ENCODE measurements around the gene HSD11B1L. TPM values are rescaled to one million over a fixed set of nuclear protein-coding genes. Genes with fewer than 3 reads are reported as not detected.

The HSD11B1L gene
- total RNA-seq, 1 donor from 2014 or later, result 8.4 TPM

DNA sequence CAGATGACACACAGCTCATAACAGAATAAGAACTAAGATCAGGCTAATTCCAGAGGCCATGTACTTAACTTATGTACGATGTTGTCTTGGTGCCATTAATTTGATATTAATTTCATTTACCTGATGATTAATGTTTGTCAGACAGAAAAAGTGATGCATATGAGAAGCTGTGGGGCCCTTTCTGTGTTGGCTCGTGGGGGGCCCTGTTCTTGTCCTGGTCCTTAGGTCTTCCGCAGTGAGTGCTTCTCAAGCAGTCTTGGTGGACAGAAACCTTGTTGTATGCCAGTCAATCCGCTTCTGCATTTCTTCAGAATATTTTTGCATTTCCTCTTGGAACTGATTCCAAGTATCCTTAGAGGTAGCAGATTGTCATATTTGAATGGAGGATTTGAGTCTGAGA, 37.8 kb upstream of the HSD11B1L start:
- Mint-ChIP-seq H3K27ac (ENCODE audit: unreplicated experiment) (no peak overlapping the region), H3K4me3 (ENCODE audit: unreplicated experiment) (no peak overlapping the region), H3K4me1 (ENCODE audit: low read depth, unreplicated experiment) (peaks cover 18% of the 10 kb centered on the region), H3K9me3 (ENCODE audit: unreplicated experiment) (no peaks in the 10 kb centered on the region), H3K36me3 (ENCODE audit: low read depth, unreplicated experiment) (peaks cover 22% of the 10 kb centered on the region), H3K27me3 (ENCODE audit: low read depth, unreplicated experiment) (no peaks in the 10 kb centered on the region)
- no peak for FAIRE-seq
- Histone ChIP-seq H3K4me3 (ENCODE audit: insufficient read depth, low read depth, low read length) (no peak overlapping the region), H3K4me1 (ENCODE audit: insufficient read depth, low read length) (peaks cover 6% of the 10 kb centered on the region), H3K36me3 (ENCODE audit: insufficient read depth, low read length) (peaks cover 39% of the 10 kb centered on the region), H2AFZ (ENCODE audit: low read depth, low read length) (no peak overlapping the region), H3K79me2 (ENCODE audit: insufficient read depth, low read length) (peaks cover 96% of the 10 kb centered on the region), H3K27ac (ENCODE audit: low read depth, low read length) (no peak overlapping the region), H3K27me3 (ENCODE audit: insufficient read depth, low read length) (no peaks in the 10 kb centered on the region), H3K4me2 (ENCODE audit: low read length) (no peak overlapping the region), H4K20me1 (ENCODE audit: insufficient read depth, low read length) (peaks cover 94% of the 10 kb centered on the region), H3K9ac (ENCODE audit: low read length) (no peak overlapping the region), H3K9me3 (ENCODE audit: insufficient read depth, low read depth, low read length) (no peaks in the 10 kb centered on the region)
- no peak for DNase-seq (ENCODE audit: low read depth)
- TF ChIP-seq, protein P1, sequence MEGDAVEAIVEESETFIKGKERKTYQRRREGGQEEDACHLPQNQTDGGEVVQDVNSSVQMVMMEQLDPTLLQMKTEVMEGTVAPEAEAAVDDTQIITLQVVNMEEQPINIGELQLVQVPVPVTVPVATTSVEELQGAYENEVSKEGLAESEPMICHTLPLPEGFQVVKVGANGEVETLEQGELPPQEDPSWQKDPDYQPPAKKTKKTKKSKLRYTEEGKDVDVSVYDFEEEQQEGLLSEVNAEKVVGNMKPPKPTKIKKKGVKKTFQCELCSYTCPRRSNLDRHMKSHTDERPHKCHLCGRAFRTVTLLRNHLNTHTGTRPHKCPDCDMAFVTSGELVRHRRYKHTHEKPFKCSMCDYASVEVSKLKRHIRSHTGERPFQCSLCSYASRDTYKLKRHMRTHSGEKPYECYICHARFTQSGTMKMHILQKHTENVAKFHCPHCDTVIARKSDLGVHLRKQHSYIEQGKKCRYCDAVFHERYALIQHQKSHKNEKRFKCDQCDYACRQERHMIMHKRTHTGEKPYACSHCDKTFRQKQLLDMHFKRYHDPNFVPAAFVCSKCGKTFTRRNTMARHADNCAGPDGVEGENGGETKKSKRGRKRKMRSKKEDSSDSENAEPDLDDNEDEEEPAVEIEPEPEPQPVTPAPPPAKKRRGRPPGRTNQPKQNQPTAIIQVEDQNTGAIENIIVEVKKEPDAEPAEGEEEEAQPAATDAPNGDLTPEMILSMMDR (IDR thresholded peaks at IDR 0.05; ENCODE audit: insufficient read depth, low read depth, low read length), result no peak
- no peak for TF ChIP-seq EZH2 (IDR thresholded peaks at IDR 0.05; ENCODE audit: insufficient read depth, low read length)

DNA sequence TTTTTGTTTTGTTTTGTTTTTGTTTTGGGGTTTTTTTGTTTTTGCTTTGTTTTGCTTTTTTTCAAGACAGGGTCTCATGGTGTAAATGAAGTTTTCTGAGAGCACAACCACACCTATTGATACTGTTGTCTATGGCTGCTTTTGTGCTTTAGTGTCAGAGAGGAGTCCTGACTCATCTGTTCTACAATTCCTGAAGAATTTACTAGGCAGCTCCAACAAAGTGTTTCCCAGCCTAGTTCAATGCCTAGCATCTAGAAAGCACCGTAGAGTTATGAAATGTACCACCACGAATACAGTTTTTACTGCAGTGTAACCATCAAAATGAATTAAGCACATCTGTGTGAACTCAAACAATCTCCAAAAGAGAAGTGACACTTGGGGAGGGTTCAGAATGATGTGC, 36.8 kb upstream of the HSD11B1L start:
- Histone ChIP-seq H3K79me2 (ENCODE audit: insufficient read depth, low read length) (peaks cover 87% of the 10 kb centered on the region), H3K36me3 (ENCODE audit: insufficient read depth, low read length) (peaks cover 45% of the 10 kb centered on the region), H3K27me3 (ENCODE audit: insufficient read depth, low read length) (no peaks in the 10 kb centered on the region), H3K4me3 (ENCODE audit: insufficient read depth, low read depth, low read length) (no peak overlapping the region), H3K4me1 (ENCODE audit: insufficient read depth, low read length) (peaks cover 6% of the 10 kb centered on the region), H3K9ac (ENCODE audit: low read length) (no peak overlapping the region), H4K20me1 (ENCODE audit: insufficient read depth, low read length) (peaks cover 85% of the 10 kb centered on the region), H2AFZ (ENCODE audit: low read depth, low read length) (no peak overlapping the region), H3K9me3 (ENCODE audit: insufficient read depth, low read depth, low read length) (no peaks in the 10 kb centered on the region), H3K4me2 (ENCODE audit: low read length) (no peak overlapping the region), H3K27ac (ENCODE audit: low read depth, low read length) (no peak overlapping the region)
- H3K27ac Mint-ChIP-seq (ENCODE audit: unreplicated experiment), result peak overlapping the region; percentile 68
- no peaks in the 10 kb centered on the region for H3K27me3 Mint-ChIP-seq (ENCODE audit: low read depth, unreplicated experiment)
- H3K4me1 Mint-ChIP-seq (ENCODE audit: low read depth, unreplicated experiment), result peaks cover 18% of the 10 kb centered on the region
- H3K9me3 Mint-ChIP-seq (ENCODE audit: unreplicated experiment), result no peaks in the 10 kb centered on the region
- FAIRE-seq, result no peak
- peaks cover 22% of the 10 kb centered on the region for H3K36me3 Mint-ChIP-seq (ENCODE audit: low read depth, unreplicated experiment)
- TF ChIP-seq EZH2 (IDR thresholded peaks at IDR 0.05; ENCODE audit: insufficient read depth, low read length), result no peak
- TF ChIP-seq, protein P1 (IDR thresholded peaks at IDR 0.05; ENCODE audit: insufficient read depth, low read depth, low read length), result no peak
- H3K4me3 Mint-ChIP-seq (ENCODE audit: unreplicated experiment), result no peak overlapping the region
- no peak for DNase-seq (ENCODE audit: low read depth)

DNA sequence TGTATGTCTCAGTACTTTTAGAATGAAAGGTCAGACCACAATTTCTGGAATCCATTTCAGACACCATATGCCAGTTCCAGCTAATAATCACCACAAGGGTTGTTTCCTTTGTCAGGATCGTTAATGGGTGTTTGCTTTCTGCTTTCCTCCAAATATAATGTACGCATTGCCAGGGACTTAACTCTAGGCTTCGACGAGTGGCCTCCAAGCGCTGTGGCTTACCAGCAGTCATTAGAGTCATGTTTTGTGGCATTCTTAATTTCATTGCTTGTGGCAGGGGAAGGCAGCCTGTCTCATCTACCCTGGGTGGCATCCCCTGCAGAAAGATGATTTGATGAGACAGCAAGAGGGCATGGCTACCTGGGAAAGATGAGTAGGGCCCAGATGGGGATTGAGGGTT, 35.4 kb upstream of the HSD11B1L start:
- no peak overlapping the region for H3K9ac ChIP-seq (ENCODE audit: low read length)
- no peaks in the 10 kb centered on the region for H3K9me3 Mint-ChIP-seq (ENCODE audit: unreplicated experiment)
- H3K27ac ChIP-seq (ENCODE audit: low read depth, low read length), result no peak overlapping the region
- DNase-seq (ENCODE audit: low read depth) (no peak), FAIRE-seq (no peak)
- H4K20me1 ChIP-seq (ENCODE audit: insufficient read depth, low read length), result peaks cover 77% of the 10 kb centered on the region
- H3K4me1 Mint-ChIP-seq (ENCODE audit: low read depth, unreplicated experiment), result peaks cover 18% of the 10 kb centered on the region
- peaks cover 52% of the 10 kb centered on the region for H3K36me3 ChIP-seq (ENCODE audit: insufficient read depth, low read length)
- H3K4me2 ChIP-seq (ENCODE audit: low read length), result no peak overlapping the region
- peaks cover 24% of the 10 kb centered on the region for H3K36me3 Mint-ChIP-seq (ENCODE audit: low read depth, unreplicated experiment)
- H2AFZ ChIP-seq (ENCODE audit: low read depth, low read length), result no peak overlapping the region
- no peak overlapping the region for H3K27ac Mint-ChIP-seq (ENCODE audit: unreplicated experiment)
- no peaks in the 10 kb centered on the region for H3K27me3 Mint-ChIP-seq (ENCODE audit: low read depth, unreplicated experiment)
- no peak for TF ChIP-seq EZH2 (IDR thresholded peaks at IDR 0.05; ENCODE audit: insufficient read depth, low read length)
- TF ChIP-seq, protein P1 (IDR thresholded peaks at IDR 0.05; ENCODE audit: insufficient read depth, low read depth, low read length), result no peak
- no peaks in the 10 kb centered on the region for H3K27me3 ChIP-seq (ENCODE audit: insufficient read depth, low read length)
- no peaks in the 10 kb centered on the region for H3K9me3 ChIP-seq (ENCODE audit: insufficient read depth, low read depth, low read length)
- H3K4me3 Mint-ChIP-seq (ENCODE audit: unreplicated experiment), result no peak overlapping the region
- peaks cover 6% of the 10 kb centered on the region for H3K4me1 ChIP-seq (ENCODE audit: insufficient read depth, low read length)
- peaks cover 78% of the 10 kb centered on the region for H3K79me2 ChIP-seq (ENCODE audit: insufficient read depth, low read length)
- H3K4me3 ChIP-seq (ENCODE audit: insufficient read depth, low read depth, low read length), result no peak overlapping the region

Measured in astrocyte (in vitro differentiated cells and primary cell).